ENCODE data around the gene PPIL6. TPM values are rescaled to one million over a fixed set of nuclear protein-coding genes. Genes with fewer than 3 reads are reported as not detected.
A peak's percentile ranks its signal among the peaks of the same experiment; 100 is the strongest.

PPIL6 gene
- total RNA-seq, 2 experiments from 2014 or later: not detected

GRCh38 chr6:109453594-109454495 is 13.4 kb upstream of the PPIL6 start:
- peaks cover 82% of the 10 kb centered on the region for H3K4me1 Mint-ChIP-seq
- H3K27me3 Mint-ChIP-seq: no peaks in the 10 kb centered on the region
- peak overlapping the region; percentile 97 for H3K4me3 Mint-ChIP-seq
- peaks cover 46% of the 10 kb centered on the region for H3K36me3 Mint-ChIP-seq (ENCODE audit: low read depth)
- H3K27ac Mint-ChIP-seq: peak overlapping the region; percentile 98
- ChIA-PET POLR2A (interaction anchor here (0.9 to 13.3 kb wide), 13 partner anchors 10 to 359 kb away, joined by 3 to 243 read pairs (median 6); partner anchors contain the start of genes AK9, CD164, CEP57L1 and FIG4), CTCF (interaction anchor here (0.8 to 6.6 kb wide), 4 partner anchors 12 to 586 kb away, joined by 3 to 36 read pairs (median 12); partner anchors contain the start of genes CD164, PPIL6 and SMPD2)
- no peak for DNase-seq
- no peaks in the 10 kb centered on the region for H3K9me3 Mint-ChIP-seq

DNA sequence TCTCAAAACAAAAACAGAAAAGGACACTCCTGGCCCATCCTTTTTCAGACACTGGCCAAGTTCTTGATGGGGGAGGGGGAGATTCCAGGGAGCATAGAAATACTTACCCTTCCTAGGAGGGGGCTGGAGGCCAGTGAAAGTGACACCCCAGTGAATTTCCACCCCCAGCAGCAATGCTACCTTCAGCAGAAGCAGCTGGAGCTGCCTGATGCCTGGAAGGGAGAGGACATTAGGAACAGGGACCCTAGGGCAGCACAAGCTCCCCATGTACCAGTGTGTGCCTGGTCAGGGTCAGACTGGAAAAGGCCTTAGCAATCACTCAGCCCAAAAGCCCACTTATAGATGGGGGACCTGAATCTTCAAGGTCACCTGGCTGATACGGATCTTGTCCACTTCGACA is 12.7 kb upstream of the PPIL6 start:
- H3K4me3 Mint-ChIP-seq: peak overlapping the region; percentile 97
- H3K27ac Mint-ChIP-seq: peak overlapping the region; percentile 63
- H3K36me3 Mint-ChIP-seq (ENCODE audit: low read depth): peaks cover 51% of the 10 kb centered on the region
- peaks cover 80% of the 10 kb centered on the region for H3K4me1 Mint-ChIP-seq
- ChIA-PET CTCF (interaction anchor here (6.6 kb wide), 1 partner anchor 11 kb away, joined by 36 read pairs; the partner anchor contains the start of genes PPIL6 and SMPD2), POLR2A (interaction anchor here (1.0 to 13.3 kb wide), 6 partner anchors 10 to 358 kb away, joined by 3 to 243 read pairs (median 84); partner anchors contain the start of genes CD164, CEP57L1, PPIL6 and SESN1)
- H3K9me3 Mint-ChIP-seq: no peaks in the 10 kb centered on the region
- no peak for DNase-seq
- H3K27me3 Mint-ChIP-seq: no peaks in the 10 kb centered on the region

DNA sequence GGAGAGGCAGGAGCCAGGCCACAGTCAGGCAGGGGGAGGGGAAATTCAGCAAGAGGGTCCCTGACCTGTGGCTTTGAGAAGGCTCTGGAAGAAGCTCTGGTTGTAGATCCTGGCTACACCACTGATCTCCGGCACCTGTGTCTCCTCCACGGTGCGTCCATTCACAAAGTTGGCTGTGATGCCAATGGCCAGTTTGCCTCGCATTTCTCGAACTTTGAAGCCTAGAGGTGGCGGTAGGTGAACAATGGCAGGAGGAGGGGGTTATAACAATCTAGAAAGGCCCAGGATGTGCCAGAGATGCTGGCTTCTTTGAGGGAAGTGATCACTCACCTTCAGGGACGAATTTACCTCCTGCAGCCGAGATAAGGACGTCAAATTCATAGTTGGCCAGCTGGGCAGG is 11.8 kb upstream of the PPIL6 start:
- Mint-ChIP-seq H3K27ac (peak overlapping the region; percentile 52), H3K27me3 (no peaks in the 10 kb centered on the region), H3K36me3 (ENCODE audit: low read depth) (peaks cover 53% of the 10 kb centered on the region), H3K9me3 (no peaks in the 10 kb centered on the region), H3K4me3 (no peak overlapping the region), H3K4me1 (peaks cover 75% of the 10 kb centered on the region)
- DNase-seq: no peak
- ChIA-PET CTCF (interaction anchor here (6.6 kb wide), 1 partner anchor 10 kb away, joined by 36 read pairs; the partner anchor contains the start of genes PPIL6 and SMPD2), POLR2A (interaction anchor here (0.9 to 13.3 kb wide), 4 partner anchors 9 to 69 kb away, joined by 3 to 243 read pairs (median 132); partner anchors contain the start of genes CD164, PPIL6, SMPD2 and ZBTB24)

- ChIA-PET POLR2A (interaction anchor here (0.9 to 13.3 kb wide), 4 partner anchors 8 to 68 kb away, joined by 3 to 243 read pairs (median 132); partner anchors contain the start of genes CD164, PPIL6, SMPD2 and ZBTB24), CTCF (interaction anchor here (0.5 to 6.6 kb wide), 2 partner anchors 9 to 27 kb away, joined by 3 to 36 read pairs; partner anchors contain the start of genes PPIL6 and SMPD2)
- H3K4me3 Mint-ChIP-seq: no peak overlapping the region
- no peak for DNase-seq
- no peaks in the 10 kb centered on the region for H3K27me3 Mint-ChIP-seq
- no peaks in the 10 kb centered on the region for H3K9me3 Mint-ChIP-seq
- peaks cover 70% of the 10 kb centered on the region for H3K4me1 Mint-ChIP-seq
- H3K27ac Mint-ChIP-seq: peak overlapping the region; percentile 52
- peaks cover 56% of the 10 kb centered on the region for H3K36me3 Mint-ChIP-seq (ENCODE audit: low read depth)
These were observed 10.9 kb upstream of the PPIL6 start for GRCh38 chr6:109451376-109451775.

DNA sequence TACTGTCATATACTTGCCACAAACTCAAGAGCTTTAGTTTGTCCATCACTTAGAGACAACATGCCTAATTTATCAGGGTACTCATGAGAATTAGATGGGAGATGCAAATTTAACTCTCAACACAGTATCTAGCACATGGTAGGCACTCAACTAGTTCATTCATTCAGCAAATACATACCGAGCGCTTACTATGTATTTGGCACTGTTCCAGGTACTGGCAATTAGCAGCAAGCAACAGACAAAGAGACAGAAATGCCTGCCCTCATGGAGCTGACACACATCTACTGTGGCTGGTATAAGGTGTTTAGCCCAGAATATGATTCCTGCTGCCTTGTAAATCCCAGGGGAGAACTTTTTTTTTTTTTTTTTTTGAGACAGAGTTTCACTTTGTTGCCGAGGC is 10.4 kb upstream of the PPIL6 start:
- ChIA-PET CTCF (interaction anchor here (1.1 to 6.6 kb wide), 2 partner anchors 9 to 35 kb away, joined by 3 to 36 read pairs; partner anchors contain the start of genes PPIL6 and SMPD2), POLR2A (interaction anchor here (1.8 to 13.3 kb wide), 2 partner anchors 7 to 68 kb away, joined by 6 to 243 read pairs; partner anchors contain the start of genes PPIL6 and SMPD2)
- Mint-ChIP-seq H3K36me3 (ENCODE audit: low read depth) (peaks cover 58% of the 10 kb centered on the region), H3K4me1 (peaks cover 71% of the 10 kb centered on the region), H3K27ac (no peak overlapping the region), H3K9me3 (no peaks in the 10 kb centered on the region), H3K4me3 (no peak overlapping the region), H3K27me3 (no peaks in the 10 kb centered on the region)
- DNase-seq: no peak

GRCh38 chr6:109449795-109450673 is 9.6 kb upstream of the PPIL6 start:
- peaks cover 62% of the 10 kb centered on the region for H3K36me3 Mint-ChIP-seq (ENCODE audit: low read depth)
- CTCF ChIA-PET: interaction anchor here (1.1 kb wide), 1 partner anchor 34 kb away, joined by 3 read pairs; no protein-coding TSS in a partner anchor
- POLR2A ChIA-PET: interaction anchor here (0.9 to 13.3 kb wide), 4 partner anchors 7 to 88 kb away, joined by 3 to 243 read pairs (median 5); partner anchors contain the start of genes PPIL6 and SMPD2

GRCh38 chr6:109449064-109449794 is 8.8 kb upstream of the PPIL6 start:
- H3K27me3 Mint-ChIP-seq: no peaks in the 10 kb centered on the region
- POLR2A ChIA-PET: interaction anchor here (0.6 to 13.3 kb wide), 9 partner anchors 6 to 87 kb away, joined by 3 to 243 read pairs (median 5); partner anchors contain the start of genes CD164, MICAL1, PPIL6 and SMPD2
- H3K36me3 Mint-ChIP-seq (ENCODE audit: low read depth): peaks cover 63% of the 10 kb centered on the region
- CTCF ChIA-PET: no interaction called here
- no peaks in the 10 kb centered on the region for H3K9me3 Mint-ChIP-seq
- H3K27ac Mint-ChIP-seq: peak overlapping the region; percentile 82
- H3K4me3 Mint-ChIP-seq: peak overlapping the region; percentile 51
- peaks cover 70% of the 10 kb centered on the region for H3K4me1 Mint-ChIP-seq
- no peak for DNase-seq

More at GRCh38 chr6:109449795-109450673, 9.6 kb upstream of the PPIL6 start:
- peak overlapping the region; percentile 82 for H3K27ac Mint-ChIP-seq
- H3K4me3 Mint-ChIP-seq: peak overlapping the region; percentile 51
- peak; percentile 67 for DNase-seq
- H3K4me1 Mint-ChIP-seq: peaks cover 74% of the 10 kb centered on the region
- H3K27me3 Mint-ChIP-seq: no peaks in the 10 kb centered on the region
- H3K9me3 Mint-ChIP-seq: no peaks in the 10 kb centered on the region

DNA sequence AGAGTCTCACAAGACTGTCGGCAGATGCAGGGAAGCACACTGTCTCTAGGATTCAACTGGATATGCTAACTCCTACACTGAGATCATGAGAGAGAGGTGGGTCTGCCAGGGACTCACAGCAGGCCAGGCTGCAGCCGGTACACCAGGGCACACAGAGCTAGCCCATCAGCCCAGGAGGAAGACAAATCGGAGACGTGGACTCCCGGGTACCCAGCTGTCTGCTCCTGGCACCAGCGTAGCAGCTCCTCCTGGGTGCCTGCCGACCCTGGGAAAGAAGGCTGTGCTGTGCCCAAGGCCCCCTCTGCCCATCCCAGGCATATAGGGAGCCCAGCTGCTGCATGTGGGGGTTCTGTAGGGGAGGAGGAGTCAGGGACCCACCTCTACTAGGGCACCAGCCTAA is 8.2 kb upstream of the PPIL6 start:
- Mint-ChIP-seq H3K27ac (peak overlapping the region; percentile 34), H3K9me3 (no peaks in the 10 kb centered on the region)

GRCh38 chr6:109447878-109448555 is 7.6 kb upstream of the PPIL6 start:
- peak overlapping the region; percentile 34 for H3K27ac Mint-ChIP-seq
- POLR2A ChIA-PET: interaction anchor here (0.7 to 13.3 kb wide), 6 partner anchors 5 to 65 kb away, joined by 3 to 243 read pairs (median 6); partner anchors contain the start of genes CD164, MICAL1, PPIL6 and SMPD2
- peaks cover 65% of the 10 kb centered on the region for H3K36me3 Mint-ChIP-seq (ENCODE audit: low read depth)
- no peak overlapping the region for H3K4me3 Mint-ChIP-seq
- no peaks in the 10 kb centered on the region for H3K9me3 Mint-ChIP-seq
- CTCF ChIA-PET: no interaction called here
- H3K27me3 Mint-ChIP-seq: no peaks in the 10 kb centered on the region
- H3K4me1 Mint-ChIP-seq: peaks cover 62% of the 10 kb centered on the region
- DNase-seq: no peak

More for the DNA sequence above, 8.2 kb upstream of the PPIL6 start:
- DNase-seq: no peak
- Mint-ChIP-seq H3K4me1 (peaks cover 63% of the 10 kb centered on the region), H3K27me3 (no peaks in the 10 kb centered on the region), H3K4me3 (no peak overlapping the region), H3K36me3 (ENCODE audit: low read depth) (peaks cover 59% of the 10 kb centered on the region)
- ChIA-PET CTCF (no interaction called here), POLR2A (interaction anchor here (0.6 to 13.3 kb wide), 6 partner anchors 5 to 67 kb away, joined by 3 to 243 read pairs (median 6); partner anchors contain the start of genes CD164, MICAL1, PPIL6 and SMPD2)

DNA sequence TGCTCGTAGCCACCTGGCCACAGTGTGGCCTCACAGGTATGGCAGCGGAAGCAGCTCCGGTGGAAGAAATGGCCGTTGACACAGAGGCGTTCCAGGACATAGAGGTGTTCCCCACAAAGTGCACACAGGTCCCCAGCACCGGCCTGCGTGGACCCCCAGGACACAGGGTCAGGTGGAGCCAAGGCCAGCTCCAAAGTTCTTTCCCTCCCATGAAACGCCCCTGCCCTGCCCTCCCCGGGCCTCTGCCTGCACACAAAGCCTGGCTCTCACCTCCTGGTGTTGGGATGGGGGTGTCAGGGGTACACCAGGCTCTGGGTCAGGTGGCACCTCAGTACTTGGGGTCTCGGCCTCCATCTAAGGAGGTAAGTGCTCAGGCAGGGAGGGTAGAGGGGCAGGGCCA is 6.7 kb upstream of the PPIL6 start:
- H3K4me1 Mint-ChIP-seq: peaks cover 64% of the 10 kb centered on the region

GRCh38 chr6:109446541-109446940 is 6.1 kb upstream of the PPIL6 start:
- ChIA-PET POLR2A (interaction anchor here (11.5 kb wide), 1 partner anchor 8 kb away, joined by 243 read pairs; the partner anchor contains the start of gene MICAL1), CTCF (interaction anchor here (1.2 to 1.4 kb wide), 2 partner anchors 64 to 259 kb away, joined by 3 read pairs; no protein-coding TSS in a partner anchor)
- H3K9me3 Mint-ChIP-seq: no peaks in the 10 kb centered on the region
- no peak overlapping the region for H3K4me3 Mint-ChIP-seq
- peaks cover 69% of the 10 kb centered on the region for H3K36me3 Mint-ChIP-seq (ENCODE audit: low read depth)
- peak overlapping the region; percentile 6 for H3K27ac Mint-ChIP-seq
- no peak for DNase-seq
- no peaks in the 10 kb centered on the region for H3K27me3 Mint-ChIP-seq
- H3K4me1 Mint-ChIP-seq: peaks cover 64% of the 10 kb centered on the region

More for the DNA sequence above, 6.7 kb upstream of the PPIL6 start:
- Mint-ChIP-seq H3K27ac (no peak overlapping the region), H3K4me3 (no peak overlapping the region), H3K27me3 (no peaks in the 10 kb centered on the region), H3K36me3 (ENCODE audit: low read depth) (peaks cover 69% of the 10 kb centered on the region), H3K9me3 (no peaks in the 10 kb centered on the region)
- no peak for DNase-seq
- CTCF ChIA-PET: interaction anchor here (1.4 kb wide), 1 partner anchor 64 kb away, joined by 3 read pairs; no protein-coding TSS in a partner anchor
- POLR2A ChIA-PET: interaction anchor here (0.7 to 11.5 kb wide), 2 partner anchors 8 to 22 kb away, joined by 3 to 243 read pairs; partner anchors contain the start of gene MICAL1
